Endothelial cell of umbilical vein (primary cell): ENCODE data around the gene ZNF385C. TPM values are rescaled to one million over a fixed set of nuclear protein-coding genes. Genes with fewer than 3 reads are reported as not detected.

Experiments used
- BruUV-seq: library from RNA; stranded (reverse); fragments of 400-500 nt; replicated peaks from 2 replicates; lab custom pipeline; 2021; lab: Mats Ljungman, UMichigan
- CTCF ChIA-PET: fragments of 300-600, 350-600 bp; sonication (Branson Sonifier 250); formaldehyde crosslinking; loops from one replicate; lab custom pipeline; 2021; ENCODE audit warnings: antibody characterized with exemption, inconsistent platforms; lab: Charles Lee
- POLR2A ChIA-PET: fragments of 300-600, 350-600 bp; sonication (Branson Sonifier 250); formaldehyde crosslinking; loops from one replicate; lab custom pipeline; 2021; ENCODE audit warnings: antibody characterized with exemption, inconsistent platforms; lab: Charles Lee
- DNase-seq: peaks from one replicate; pipeline ENCODE4 v3.0.0-alpha.2; 2011; ENCODE audit warnings: low read depth, low spot score
- FAIRE-seq: peaks from 2 replicates; lab custom pipeline; 2011; peaks lifted over from hg19 to GRCh38; lab: Jason Lieb, UNC
- H2AFZ ChIP-seq: 2 replicates; pipeline ENCODE4 v1.6.0; 2012; ENCODE audit warnings: low read depth, low read length, control low read depth, inconsistent platforms
- H3K27ac ChIP-seq: 2 replicates; pipeline ENCODE4 v1.5.1; 2011; ENCODE audit warnings: low read depth, mild to moderate bottlenecking, control low read depth, low read length, moderate library complexity; ENCODE audit not compliant: insufficient read depth
- H3K27me3 ChIP-seq, 2 experiments: 2 replicates each; pipeline versions ENCODE4 v1.6.0 to v1.6.1; 2011; ENCODE audit warnings: low read length in 2 of 2, mixed read lengths in 1 of 2; ENCODE audit not compliant: control insufficient read depth in 2 of 2, insufficient read depth in 2 of 2
- H3K36me3 ChIP-seq, 2 experiments: 2 replicates in 1 of 2; 3 replicates in 1 of 2; pipeline ENCODE4 v1.5.1; 2011; ENCODE audit warnings: low read length in 2 of 2, mild to moderate bottlenecking in 1 of 2, moderate library complexity in 1 of 2; ENCODE audit not compliant: control insufficient read depth in 2 of 2, insufficient read depth in 2 of 2; ENCODE audit errors: extremely low read depth in 1 of 2
- H3K4me1 ChIP-seq: 3 replicates; pipeline ENCODE4 v1.5.1; 2011; ENCODE audit warnings: mild to moderate bottlenecking, low read length; ENCODE audit not compliant: control insufficient read depth, insufficient read depth; ENCODE audit errors: extremely low read depth
- H3K4me2 ChIP-seq: 2 replicates; pipeline ENCODE4 v1.6.1; 2011; ENCODE audit warnings: low read length, control low read depth, mixed read lengths; ENCODE audit not compliant: insufficient read depth
- H3K4me3 ChIP-seq, 3 experiments: fragments of 200-600 bp in 1 of 3; sonication (generic), shearing (Covaris generic) in 1 of 3; replicated peaks in 1 of 3; 2 replicates each; pipeline ENCODE4 v1.5.1; 2011 to 2016; ENCODE audit warnings: control low read depth in 3 of 3, low read length in 3 of 3, mild to moderate bottlenecking in 2 of 3, inconsistent platforms in 1 of 3, low read depth in 1 of 3, moderate library complexity in 1 of 3; ENCODE audit not compliant: insufficient read depth in 1 of 3
- H3K79me2 ChIP-seq: 2 replicates; pipeline ENCODE4 v1.6.0; 2012; ENCODE audit warnings: low read length, inconsistent platforms; ENCODE audit not compliant: control insufficient read depth, insufficient read depth
- H3K9ac ChIP-seq: replicated peaks from 2 replicates; pipeline ENCODE3; 2011; ENCODE audit warnings: low read length, control low read depth; ENCODE audit not compliant: insufficient read depth; ENCODE audit errors: extremely low read depth
- H3K9me1 ChIP-seq: replicated peaks from 3 replicates; pipeline ENCODE4 v1.6.0; 2011; ENCODE audit warnings: mild to moderate bottlenecking, low read length; ENCODE audit not compliant: control insufficient read depth, insufficient read depth; ENCODE audit errors: extremely low read depth
- H3K9me3 ChIP-seq: replicated peaks from 2 replicates; pipeline ENCODE4 v1.5.1; 2012; ENCODE audit warnings: low read length, inconsistent platforms; ENCODE audit not compliant: control insufficient read depth, insufficient read depth
- H4K20me1 ChIP-seq: replicated peaks from 2 replicates; pipeline ENCODE3; 2011; ENCODE audit warnings: mild to moderate bottlenecking, low read length; ENCODE audit not compliant: control insufficient read depth, insufficient read depth; ENCODE audit errors: extremely low read depth
- EZH2 ChIP-seq: IDR thresholded peaks from 2 replicates; pipeline ENCODE4 v1.6.1; 2012; ENCODE audit warnings: borderline replicate concordance, low read depth, mild to moderate bottlenecking, moderate library complexity, low read length, inconsistent platforms; ENCODE audit not compliant: severe bottlenecking
- FOS ChIP-seq: IDR thresholded peaks from 2 replicates; pipeline ENCODE4 v1.6.1; 2011; ENCODE audit warnings: mild to moderate bottlenecking, low read length, moderate library complexity, borderline replicate concordance; ENCODE audit not compliant: insufficient read depth
- GATA2 ChIP-seq: IDR thresholded peaks from 2 replicates; pipeline ENCODE4 v1.7.0; 2011; ENCODE audit warnings: low read depth, mild to moderate bottlenecking, moderate library complexity, mixed read lengths, low read length; ENCODE audit not compliant: insufficient read length, insufficient read depth
- JUN ChIP-seq: IDR thresholded peaks from 2 replicates; pipeline ENCODE4 v1.6.1; 2011; ENCODE audit warnings: borderline replicate concordance, low read depth; ENCODE audit not compliant: insufficient read length, insufficient read depth
- MYC ChIP-seq: IDR thresholded peaks from one replicate; pipeline ENCODE4 v1.6.1; 2011; ENCODE audit warnings: mild to moderate bottlenecking, low read depth, low read length
- POLR2A ChIP-seq: IDR thresholded peaks from 2 replicates; pipeline ENCODE4 v1.6.1; 2012; ENCODE audit warnings: low read depth, mild to moderate bottlenecking, control low read depth, low read length
- POLR2AphosphoS5 ChIP-seq: IDR thresholded peaks from 2 replicates; pipeline ENCODE4 v1.6.1; 2012; ENCODE audit warnings: low read depth, mild to moderate bottlenecking, control low read depth, low read length, moderate library complexity; ENCODE audit not compliant: insufficient read depth
- dilution Hi-C: fragments of 300-500 bp; cut with MboI; formaldehyde crosslinking; loops from one replicate; pipeline ENCODE4 v1.15.0; 2019; ENCODE audit warnings: low sequenced_read_pairs; ENCODE audit not compliant: extremely low pct_ligation_motif_present
- intact Hi-C: fragments of 100-400 bp; cut with micrococcal nuclease; formaldehyde crosslinking; loops from one replicate; pipeline ENCODE4 v1.10.0; 2022
- polyA plus RNA-seq, 4 experiments: library from polyadenylated mRNA; depleted of rRNA in 3 of 4; stranded (reverse) in 3 of 4; unstranded in 1 of 4; fragments of >200 nt; gene quantifications; 2 replicates each; pipeline versions ENCODE4 v1.2.1 to v1.2.3, GENCODE V29; 2011 to 2012; ENCODE audit warnings: missing spikeins in 1 of 4
- total RNA-seq: library from RNA; stranded (reverse); gene quantifications from 2 replicates; pipeline ENCODE4 v1.2.3, GENCODE V29; 2021
- TF ChIP-seq, protein P1 (sequence below), 2 donors: IDR thresholded peaks; 1 replicate in 1 of 2; 2 replicates in 1 of 2; pipeline ENCODE4 v1.5.1; 2011; ENCODE audit warnings: low read length in 2 of 2, mild to moderate bottlenecking in 2 of 2, moderate library complexity in 2 of 2, control low read depth in 1 of 2, inconsistent platforms in 1 of 2, low read depth in 1 of 2; ENCODE audit not compliant: insufficient read depth in 1 of 2; ENCODE audit errors: extremely low read depth in 1 of 2
- TF ChIP-seq, protein P2 (sequence below): IDR thresholded peaks from 2 replicates; pipeline ENCODE4 v1.6.1; 2011; ENCODE audit not compliant: insufficient read depth, insufficient read length

The ZNF385C gene
- total and polyA plus RNA-seq, 2 donors (not counting 3 experiments of a cell fraction or from before 2014, with no cell fraction given), result 0.07 TPM; not detected in 1

DNA sequence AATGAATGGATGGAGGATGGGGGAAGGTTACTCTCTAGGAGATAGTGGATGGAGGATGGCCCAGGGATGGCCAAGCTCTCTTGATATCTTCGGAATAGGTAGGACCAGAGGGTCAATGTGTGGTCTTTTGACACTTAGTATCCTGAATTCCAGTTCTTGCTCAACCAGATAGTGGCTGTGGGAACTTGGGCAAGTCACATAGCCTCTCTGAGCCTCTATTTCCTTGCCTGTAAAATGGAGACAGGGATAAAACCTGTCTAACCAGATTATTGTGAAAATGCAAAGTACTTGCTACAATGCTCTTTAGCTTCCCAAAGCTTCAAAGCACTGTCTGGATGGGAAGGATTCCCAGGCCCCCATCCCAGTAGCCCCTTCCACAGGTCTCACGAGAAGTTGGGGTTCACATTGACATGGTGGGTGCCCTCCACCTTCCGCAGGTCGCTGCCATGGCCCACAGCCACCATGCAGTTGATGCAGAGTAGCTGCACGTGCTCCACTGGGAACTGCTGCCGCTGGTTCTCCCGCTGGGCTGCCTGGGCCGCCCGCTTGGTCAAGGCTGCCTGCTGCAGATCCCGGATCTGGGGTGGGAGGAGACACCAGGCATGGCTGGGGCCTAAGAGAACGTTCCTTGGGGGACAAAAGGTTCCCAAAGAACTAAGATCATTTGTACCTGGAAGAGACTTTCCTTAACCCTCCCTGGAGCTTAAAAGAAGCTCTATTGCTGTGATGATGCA is 5.1 kb upstream of the ZNF385C start:
- no TSS peak for BruUV-seq
- CTCF ChIA-PET, result interaction anchor here (0.7 to 2.2 kb wide), 5 partner anchors 12 to 140 kb away, joined by 3 to 6 read pairs (median 5); no protein-coding TSS in a partner anchor
- Histone ChIP-seq H3K36me3 (no peaks in the 10 kb centered on the region), H3K4me3 (no peak overlapping the region), H3K9me1 (no peaks in the 10 kb centered on the region), H4K20me1 (no peaks in the 10 kb centered on the region), H3K27ac (no peak overlapping the region), H3K9ac (no peak overlapping the region), H3K4me2 (no peak overlapping the region), H3K27me3 (no peaks in the 10 kb centered on the region), H3K9me3 (no peaks in the 10 kb centered on the region), H2AFZ (no peak overlapping the region), H3K4me1 (peaks cover 2% of the 10 kb centered on the region), H3K79me2 (no peaks in the 10 kb centered on the region)
- POLR2A ChIA-PET, result interaction anchor here (0.6 to 1.0 kb wide), 2 partner anchors 9 to 145 kb away, joined by 3 to 4 read pairs; partner anchors contain the start of gene DHX58
- dilution Hi-C loops, result loop anchor here (25.0 kb wide), 1 partner anchor 141 kb away; the partner anchor contains the start of gene CNP
- intact Hi-C loops, result no loop called here
- no peak for TF ChIP-seq FOS
- no peak for TF ChIP-seq EZH2
- TF ChIP-seq POLR2AphosphoS5, result no peak
- TF ChIP-seq, protein P1, sequence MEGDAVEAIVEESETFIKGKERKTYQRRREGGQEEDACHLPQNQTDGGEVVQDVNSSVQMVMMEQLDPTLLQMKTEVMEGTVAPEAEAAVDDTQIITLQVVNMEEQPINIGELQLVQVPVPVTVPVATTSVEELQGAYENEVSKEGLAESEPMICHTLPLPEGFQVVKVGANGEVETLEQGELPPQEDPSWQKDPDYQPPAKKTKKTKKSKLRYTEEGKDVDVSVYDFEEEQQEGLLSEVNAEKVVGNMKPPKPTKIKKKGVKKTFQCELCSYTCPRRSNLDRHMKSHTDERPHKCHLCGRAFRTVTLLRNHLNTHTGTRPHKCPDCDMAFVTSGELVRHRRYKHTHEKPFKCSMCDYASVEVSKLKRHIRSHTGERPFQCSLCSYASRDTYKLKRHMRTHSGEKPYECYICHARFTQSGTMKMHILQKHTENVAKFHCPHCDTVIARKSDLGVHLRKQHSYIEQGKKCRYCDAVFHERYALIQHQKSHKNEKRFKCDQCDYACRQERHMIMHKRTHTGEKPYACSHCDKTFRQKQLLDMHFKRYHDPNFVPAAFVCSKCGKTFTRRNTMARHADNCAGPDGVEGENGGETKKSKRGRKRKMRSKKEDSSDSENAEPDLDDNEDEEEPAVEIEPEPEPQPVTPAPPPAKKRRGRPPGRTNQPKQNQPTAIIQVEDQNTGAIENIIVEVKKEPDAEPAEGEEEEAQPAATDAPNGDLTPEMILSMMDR (IDR thresholded peaks at IDR 0.05; ENCODE audit: extremely low read depth in 1 of 2, insufficient read depth in 1 of 2, low read depth in 1 of 2, low read length in 2 of 2), result no peak
- TF ChIP-seq, protein P2, sequence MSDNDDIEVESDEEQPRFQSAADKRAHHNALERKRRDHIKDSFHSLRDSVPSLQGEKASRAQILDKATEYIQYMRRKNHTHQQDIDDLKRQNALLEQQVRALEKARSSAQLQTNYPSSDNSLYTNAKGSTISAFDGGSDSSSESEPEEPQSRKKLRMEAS, result no peak
- no peak for TF ChIP-seq GATA2
- TF ChIP-seq MYC, result no peak
- no peak for TF ChIP-seq JUN
- no peak for TF ChIP-seq POLR2A
- FAIRE-seq (no peak), DNase-seq (no peak)
